IPS-NIHi7 (cell line): ENCODE measurements around the gene SLC25A30.
A peak's percentile ranks its signal among the peaks of the same experiment; 100 is the strongest.
"Not testable (repeated sequence)": the region's sequence is repeated elsewhere in the genome, so short reads cannot be mapped to it uniquely, and the experiment has no call there.

Experiments
- DNase-seq: peaks from one replicate; pipeline ENCODE4 v3.0.0; 2012; ENCODE audit warnings: mixed read lengths; ENCODE audit errors: extremely low spot score

Gene SLC25A30

DNA sequence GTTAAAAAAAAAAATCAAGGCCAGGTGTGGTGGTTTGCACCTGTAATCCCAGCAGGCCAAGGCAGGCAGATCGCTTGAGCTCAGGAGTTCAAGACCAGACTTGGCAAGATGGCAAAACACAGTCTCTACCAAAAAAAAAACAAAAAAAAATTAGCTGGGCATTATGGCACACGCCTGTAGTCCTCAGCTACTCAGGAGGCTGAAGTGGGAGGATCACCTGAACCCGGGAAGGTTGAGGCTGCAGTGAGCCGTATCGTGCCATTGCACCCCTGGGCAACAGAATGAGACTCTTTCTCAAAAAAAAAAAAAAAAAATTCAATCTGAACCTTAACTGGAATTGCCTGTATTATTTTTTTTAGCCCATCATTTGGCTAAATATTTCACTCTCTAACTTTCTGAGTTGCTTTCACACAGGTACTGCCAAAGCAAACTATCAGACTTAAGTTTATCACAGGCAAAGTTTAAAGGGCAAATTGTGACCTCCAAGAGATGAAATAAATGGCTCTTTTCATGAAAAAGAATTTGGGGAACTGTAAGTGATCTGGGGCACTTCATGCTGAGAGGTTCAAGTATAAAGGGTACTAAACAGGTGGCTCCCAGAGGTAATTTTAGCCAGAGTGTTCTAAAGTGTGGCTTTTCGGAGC lies 14.7 kb upstream of the SLC25A30 start:
- DNase-seq = no peak

- DNase-seq = not testable (repeated sequence)
Measured at GRCh38 chr13:45426056-45426841, 8.1 kb upstream of the SLC25A30 start.

GRCh38 chr13:45422731-45423292 lies 4.6 kb upstream of the SLC25A30 start:
- no peak for DNase-seq

DNA sequence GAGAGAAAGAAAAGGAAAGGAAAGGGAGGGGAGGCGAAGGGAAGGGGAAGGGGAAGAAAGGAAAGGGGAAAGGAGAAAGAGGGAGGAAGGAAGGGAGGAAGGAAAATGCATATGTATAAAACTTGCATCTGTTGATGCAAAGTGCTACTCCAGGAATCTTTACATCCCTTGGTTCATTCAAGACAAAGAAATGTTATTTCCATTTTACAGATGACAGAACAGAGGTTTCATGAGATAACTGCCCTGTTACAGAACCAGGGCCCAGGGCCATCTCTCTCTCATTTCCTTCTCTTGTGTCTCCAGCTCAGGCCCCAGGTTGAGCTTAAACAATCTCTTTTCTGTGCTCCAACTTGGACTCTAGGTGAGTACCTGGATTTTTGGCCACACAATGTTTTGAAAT lies 1.8 kb upstream of the SLC25A30 start:
- no peak for DNase-seq

DNA sequence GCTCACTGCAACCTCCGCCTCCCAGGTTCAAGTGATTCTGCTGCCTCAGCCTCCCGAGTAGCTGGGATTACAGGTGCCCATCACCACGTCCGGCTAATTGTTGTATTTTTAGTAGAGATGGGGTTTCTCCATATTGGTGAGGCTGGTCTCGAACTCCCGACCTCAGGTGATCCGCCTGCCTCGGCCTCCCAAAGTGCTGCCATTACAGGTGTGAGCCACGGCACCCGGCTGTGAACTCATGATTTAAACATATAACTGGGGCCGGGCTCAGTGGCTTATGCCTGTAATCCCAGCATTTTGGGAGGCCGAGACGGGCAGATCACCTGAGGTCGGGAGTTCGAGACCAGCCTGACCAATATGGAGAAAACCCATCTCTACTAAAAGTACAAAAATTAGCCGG lies 1.2 kb upstream of the SLC25A30 start:
- not testable (repeated sequence) for DNase-seq

- DNase-seq = no peak
Measured at GRCh38 chr13:45416516-45417128, 1.6 kb downstream of the SLC25A30 start.

DNA sequence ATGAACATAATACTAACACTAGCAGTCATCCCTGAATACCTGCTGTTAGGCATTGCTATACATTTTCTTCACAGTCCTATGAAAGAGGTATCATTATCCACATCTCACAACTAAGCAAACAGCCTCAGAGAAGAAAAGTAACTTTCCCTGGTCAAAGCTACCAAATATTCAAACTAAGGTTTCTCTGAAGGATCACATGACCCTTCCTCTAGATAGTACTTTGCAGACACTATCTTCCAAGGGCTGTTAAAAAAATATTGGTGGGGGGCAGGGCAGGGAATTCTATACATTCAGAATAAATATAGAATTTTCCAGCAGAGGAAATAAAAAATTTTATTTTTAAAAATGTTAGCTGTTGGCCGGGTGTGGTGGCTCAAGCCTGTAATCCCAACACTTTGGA lies 3.1 kb downstream of the SLC25A30 start:
- no peak for DNase-seq

DNA sequence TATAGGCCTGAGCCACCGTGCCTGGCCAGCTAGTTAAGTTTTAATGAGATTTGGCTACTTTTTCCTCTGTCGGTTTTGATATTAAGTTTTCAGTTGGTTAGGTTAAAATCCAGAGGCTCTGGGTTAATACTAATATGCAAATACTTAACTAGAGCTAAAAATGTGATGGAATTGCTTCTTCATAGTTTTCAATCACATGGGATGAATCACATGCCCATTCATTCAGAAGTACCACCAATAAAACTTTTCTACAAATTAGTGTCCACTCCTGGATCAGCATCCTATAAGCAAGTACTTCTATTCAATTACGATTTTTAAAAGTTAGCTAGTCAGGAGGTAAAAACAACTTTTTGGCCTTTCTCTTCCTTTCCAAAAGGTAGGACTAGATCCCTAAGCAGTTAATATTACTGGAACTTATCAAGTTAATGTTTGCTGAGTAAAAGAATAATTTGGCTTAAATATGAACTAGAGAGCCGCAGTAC lies 4.3 kb downstream of the SLC25A30 start:
- no peak for DNase-seq

DNA sequence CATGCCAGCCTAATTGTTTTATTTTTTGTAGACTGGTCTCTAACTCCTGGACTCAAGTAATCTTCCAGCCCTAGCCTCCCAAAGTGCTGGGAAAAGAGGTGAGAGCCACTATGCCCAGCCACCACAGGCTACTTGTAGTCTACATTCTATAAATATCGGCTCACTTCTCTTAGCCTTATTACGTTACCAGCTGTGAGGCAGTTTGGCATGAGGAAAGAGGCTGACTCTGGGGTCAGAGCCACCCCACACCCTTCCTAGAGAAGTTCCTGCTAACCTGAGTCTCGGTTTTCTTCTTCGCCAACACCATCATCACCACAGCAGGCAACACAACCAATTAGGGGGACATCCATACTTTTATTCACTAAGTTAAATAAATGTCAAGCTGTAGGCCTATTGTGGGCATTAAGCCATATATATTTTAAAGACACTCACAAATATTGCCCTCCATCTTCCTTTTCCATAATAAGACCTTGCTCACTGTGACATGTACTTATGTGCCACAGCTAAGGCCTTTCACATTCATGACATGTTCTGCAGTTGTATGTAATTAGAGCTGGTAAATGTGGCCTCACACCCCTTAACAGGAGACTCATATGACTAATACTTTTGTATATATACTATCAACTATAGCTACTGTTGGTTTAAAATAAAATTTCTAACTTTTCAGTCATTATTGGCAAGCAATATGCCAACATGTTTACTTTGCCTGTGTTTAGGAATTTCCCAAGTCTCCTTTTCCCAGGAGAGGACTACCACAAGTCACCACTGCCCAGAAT lies 5.7 kb downstream of the SLC25A30 start:
- no peak for DNase-seq

GRCh38 chr13:45411631-45412030 lies 6.5 kb downstream of the SLC25A30 start:
- DNase-seq = no peak

- no peak for DNase-seq
Measured at GRCh38 chr13:45411221-45411620, 7.0 kb downstream of the SLC25A30 start.

- DNase-seq = no peak
Measured at GRCh38 chr13:45410466-45410865, 7.7 kb downstream of the SLC25A30 start.

DNA sequence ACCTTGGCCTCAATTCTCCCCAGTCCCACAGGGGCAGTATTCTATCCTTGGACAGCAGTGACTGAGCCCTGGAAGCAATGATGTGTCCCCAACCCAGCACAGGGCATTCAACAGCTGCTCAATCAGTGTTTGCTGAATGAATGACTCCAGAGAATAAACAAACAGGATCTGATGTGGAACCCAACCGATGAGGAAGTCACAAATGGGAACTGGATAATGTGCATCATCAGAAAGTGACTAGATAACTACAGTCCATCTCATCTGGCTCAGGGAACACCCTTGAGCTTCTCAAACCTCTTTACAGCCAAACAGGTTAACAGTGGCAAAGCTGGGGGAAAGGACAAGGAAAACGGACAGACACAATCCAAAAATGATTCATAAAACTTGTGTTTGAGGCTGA lies 8.2 kb downstream of the SLC25A30 start:
- DNase-seq = no peak

- DNase-seq = no peak
Measured at GRCh38 chr13:45406421-45406820, 11.8 kb downstream of the SLC25A30 start.

- no peak for DNase-seq
Measured at GRCh38 chr13:45403081-45403480, 15.1 kb downstream of the SLC25A30 start.

DNA sequence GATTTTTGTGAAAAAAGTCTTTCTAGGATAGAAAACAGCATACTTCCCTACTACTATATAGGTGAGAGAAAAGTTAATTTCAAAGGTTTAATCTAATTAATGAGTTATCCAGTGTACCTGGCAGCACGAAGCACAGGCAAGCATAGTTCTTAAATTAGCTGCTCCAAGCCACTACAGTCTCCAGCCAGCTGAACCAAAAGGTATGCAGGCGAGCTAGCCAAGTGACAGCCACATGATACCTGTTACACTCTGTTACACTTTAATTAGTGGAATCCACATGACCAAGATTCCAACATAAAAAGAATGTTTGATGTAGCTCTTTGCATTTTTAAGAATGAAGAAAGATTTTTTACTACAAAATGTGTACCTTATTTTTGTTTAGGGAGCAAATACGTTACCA lies 15.5 kb downstream of the SLC25A30 start:
- DNase-seq = no peak

DNA sequence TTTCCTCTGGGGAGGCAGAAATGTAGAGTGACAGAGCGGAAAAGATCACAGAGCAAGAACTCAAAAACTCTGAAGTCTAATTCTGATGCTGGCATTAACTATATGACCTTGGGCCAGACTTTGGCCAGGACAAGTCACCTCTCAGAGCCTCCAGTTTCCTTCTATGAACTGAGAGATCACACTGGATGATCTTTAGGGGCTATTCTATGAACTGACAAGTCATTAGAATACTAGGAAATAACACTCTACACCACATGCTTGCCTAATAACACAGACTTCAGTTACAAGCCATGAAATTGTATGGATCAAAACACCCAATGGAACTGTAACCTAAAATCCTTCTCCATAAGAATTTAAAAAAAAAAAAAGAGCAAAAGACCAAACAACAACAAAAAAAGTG lies 16.9 kb downstream of the SLC25A30 start:
- DNase-seq = no peak

DNA sequence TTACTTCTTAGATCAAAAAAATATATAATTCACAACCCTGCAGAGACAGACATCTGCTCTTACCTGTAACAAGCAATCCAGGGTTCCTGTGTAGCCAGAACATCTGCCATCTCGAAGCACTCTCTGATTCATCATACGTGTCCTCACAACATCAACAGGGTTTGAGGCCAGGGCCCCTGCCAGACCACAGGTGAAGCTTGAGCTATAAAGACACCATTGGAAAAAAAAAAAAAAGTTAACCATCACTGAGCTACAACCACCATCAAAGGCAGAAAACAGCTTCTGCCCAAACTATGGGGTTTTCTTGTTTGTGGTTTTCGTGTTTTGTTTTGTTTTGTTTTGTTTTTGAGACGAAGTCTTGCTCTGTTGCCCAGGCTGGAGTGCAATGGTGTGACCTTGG lies 19.3 kb downstream of the SLC25A30 start:
- DNase-seq = no peak

- peak; percentile 15 for DNase-seq
Measured at GRCh38 chr13:45396533-45397095, 21.6 kb downstream of the SLC25A30 start.

GRCh38 chr13:45393941-45394570 lies 24.1 kb downstream of the SLC25A30 start:
- DNase-seq = peak; percentile 86

DNA sequence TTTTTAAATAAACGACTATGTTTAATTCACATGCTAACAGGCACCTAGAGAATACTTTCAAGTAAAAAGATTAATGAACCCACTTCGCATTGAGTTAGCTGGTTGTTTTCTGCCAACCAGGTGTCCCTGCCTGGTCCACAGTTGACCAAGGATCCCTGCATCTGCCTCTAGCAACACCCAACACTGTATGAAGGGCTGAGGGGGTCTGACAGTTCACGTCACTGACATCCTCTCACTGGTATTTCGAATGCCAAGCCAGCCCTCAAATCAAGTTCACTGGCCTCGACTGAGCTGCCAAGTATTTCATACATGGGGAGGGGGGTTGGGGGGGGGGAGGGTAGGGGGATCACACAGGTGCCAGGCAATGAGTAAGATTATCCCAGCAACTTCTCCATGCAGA lies 25.4 kb downstream of the SLC25A30 start:
- DNase-seq = no peak
